ENCODE results near the gene TMEM151B. TPM values are rescaled to one million over a fixed set of nuclear protein-coding genes. Genes with fewer than 3 reads are reported as not detected.

TMEM151B gene
- total RNA-seq, 1 experiment from 2014 or later: 0.20 TPM

DNA sequence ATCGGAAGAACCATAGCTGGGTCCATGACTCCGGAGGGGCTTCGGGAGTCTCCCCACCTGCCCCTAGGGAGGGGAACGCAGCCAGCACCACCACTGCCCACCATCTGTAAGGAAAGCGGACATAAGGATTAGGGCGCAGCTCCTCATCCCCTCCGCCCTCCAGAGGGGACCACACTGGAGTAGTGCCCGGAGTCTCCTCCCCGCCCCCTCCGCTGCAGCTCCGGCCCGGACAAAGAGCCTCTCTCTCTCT is 13.6 kb upstream of the TMEM151B start:
- no peaks in the 10 kb centered on the region for H3K9me3 ChIP-seq
- no peak for DNase-seq
- H3K27me3 ChIP-seq: no peaks in the 10 kb centered on the region
- peaks cover 73% of the 10 kb centered on the region for H3K36me3 ChIP-seq
- peak overlapping the region; percentile 96 for H3K4me3 ChIP-seq

GRCh38 chr6:44257025-44257752 is 13.1 kb upstream of the TMEM151B start, which contains the start of gene SLC35B2:
Gene SLC35B2, minus strand, starts transcription at chr6:44257528. Its CDS starts 118 bp downstream, at chr6:44257410.
- peak within 1 kb of the TSS; percentile 96 for H3K4me3 ChIP-seq
- peak; percentile 98 for DNase-seq
- peaks cover 72% of the 10 kb centered on the region for H3K36me3 ChIP-seq
- H3K27me3 ChIP-seq: no peaks in the 10 kb centered on the region
- no peaks in the 10 kb centered on the region for H3K9me3 ChIP-seq

DNA sequence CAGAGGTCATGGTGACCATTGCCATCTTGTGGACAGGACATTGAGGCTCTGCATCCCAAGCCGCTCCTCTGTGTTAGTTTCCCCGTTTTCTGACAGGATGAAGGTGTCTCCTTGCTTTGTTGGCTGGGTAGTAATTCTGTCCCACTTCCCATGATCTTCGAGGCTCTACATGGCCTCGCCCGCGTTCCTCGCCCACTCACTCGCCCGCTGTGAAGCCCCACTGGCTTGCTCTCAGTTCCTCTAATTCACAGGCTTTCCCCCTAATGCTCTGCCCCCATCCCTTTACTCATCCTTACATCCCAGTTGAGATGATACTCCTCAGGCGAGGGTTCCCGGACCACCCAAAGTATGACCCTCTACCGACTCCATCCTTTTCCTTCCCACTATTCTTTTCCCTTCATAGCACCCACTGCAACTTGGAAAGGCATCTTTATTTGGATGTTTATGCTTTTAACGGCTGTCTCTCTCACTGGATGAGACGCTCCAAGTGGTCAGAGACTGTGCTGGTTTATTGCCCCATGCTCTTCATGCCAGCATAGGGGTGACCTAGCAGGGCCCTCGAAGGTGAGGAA is 12.4 kb upstream of the TMEM151B start:
- H3K36me3 ChIP-seq: peaks cover 67% of the 10 kb centered on the region
- H3K9me3 ChIP-seq: no peaks in the 10 kb centered on the region
- H3K27me3 ChIP-seq: no peaks in the 10 kb centered on the region
- peak overlapping the region; percentile 96 for H3K4me3 ChIP-seq
- DNase-seq: no peak

DNA sequence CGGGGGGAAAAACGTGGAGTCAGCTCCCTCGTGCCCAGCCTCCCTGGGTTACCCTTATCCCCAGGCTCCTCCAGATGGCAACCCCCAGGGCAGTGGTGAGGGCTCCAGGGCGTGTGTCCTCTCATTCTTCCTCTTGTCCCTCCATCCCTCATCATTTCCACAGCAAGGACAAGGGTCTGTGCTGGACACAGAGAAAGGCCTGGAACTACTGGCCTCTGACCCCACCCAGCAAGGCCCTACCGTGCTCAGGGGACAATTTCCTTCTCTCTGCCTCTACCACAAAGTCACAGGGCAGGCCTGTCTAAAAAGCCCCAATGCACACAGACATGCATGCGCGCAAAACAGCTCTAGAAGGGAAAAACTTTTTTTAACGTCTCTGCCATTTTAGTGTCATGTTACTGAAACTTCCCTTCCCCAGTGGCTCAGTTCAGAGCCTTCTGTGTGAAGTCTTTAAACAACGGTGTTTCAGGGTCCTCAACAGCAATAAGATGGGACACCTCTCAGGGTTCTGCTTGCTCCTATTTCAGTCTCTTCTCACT is 11.9 kb upstream of the TMEM151B start:
- H3K4me3 ChIP-seq: no peak overlapping the region
- H3K27me3 ChIP-seq: no peaks in the 10 kb centered on the region
- H3K9me3 ChIP-seq: no peaks in the 10 kb centered on the region
- H3K36me3 ChIP-seq: peaks cover 61% of the 10 kb centered on the region
- DNase-seq: no peak

GRCh38 chr6:44258921-44259320 is 11.3 kb upstream of the TMEM151B start:
- Histone ChIP-seq H3K4me3 (no peak overlapping the region), H3K27me3 (no peaks in the 10 kb centered on the region), H3K36me3 (peaks cover 58% of the 10 kb centered on the region), H3K9me3 (no peaks in the 10 kb centered on the region)
- no peak for DNase-seq

DNA sequence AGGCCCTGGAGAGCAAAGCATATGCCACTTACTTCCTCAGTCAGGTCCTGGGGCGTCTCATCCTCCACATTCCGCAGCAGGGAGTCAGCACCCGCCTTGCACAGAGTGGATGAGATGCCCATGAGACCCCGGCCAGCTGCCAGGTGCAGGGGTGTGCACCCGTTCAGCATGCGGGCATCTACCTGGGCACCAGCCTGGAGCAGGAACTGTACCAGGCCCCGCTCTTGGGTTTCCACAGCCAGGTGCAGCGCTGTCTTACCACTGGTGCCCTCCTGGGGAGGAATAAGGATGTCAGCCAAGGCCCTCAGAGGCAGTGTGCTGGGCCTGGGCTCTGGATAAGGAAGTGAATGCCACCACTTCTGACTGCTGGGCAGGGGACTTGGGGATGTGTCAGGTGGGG is 10.2 kb upstream of the TMEM151B start:
- H3K9me3 ChIP-seq: no peaks in the 10 kb centered on the region
- no peak overlapping the region for H3K4me3 ChIP-seq
- H3K27me3 ChIP-seq: no peaks in the 10 kb centered on the region
- peaks cover 47% of the 10 kb centered on the region for H3K36me3 ChIP-seq
- no peak for DNase-seq

DNA sequence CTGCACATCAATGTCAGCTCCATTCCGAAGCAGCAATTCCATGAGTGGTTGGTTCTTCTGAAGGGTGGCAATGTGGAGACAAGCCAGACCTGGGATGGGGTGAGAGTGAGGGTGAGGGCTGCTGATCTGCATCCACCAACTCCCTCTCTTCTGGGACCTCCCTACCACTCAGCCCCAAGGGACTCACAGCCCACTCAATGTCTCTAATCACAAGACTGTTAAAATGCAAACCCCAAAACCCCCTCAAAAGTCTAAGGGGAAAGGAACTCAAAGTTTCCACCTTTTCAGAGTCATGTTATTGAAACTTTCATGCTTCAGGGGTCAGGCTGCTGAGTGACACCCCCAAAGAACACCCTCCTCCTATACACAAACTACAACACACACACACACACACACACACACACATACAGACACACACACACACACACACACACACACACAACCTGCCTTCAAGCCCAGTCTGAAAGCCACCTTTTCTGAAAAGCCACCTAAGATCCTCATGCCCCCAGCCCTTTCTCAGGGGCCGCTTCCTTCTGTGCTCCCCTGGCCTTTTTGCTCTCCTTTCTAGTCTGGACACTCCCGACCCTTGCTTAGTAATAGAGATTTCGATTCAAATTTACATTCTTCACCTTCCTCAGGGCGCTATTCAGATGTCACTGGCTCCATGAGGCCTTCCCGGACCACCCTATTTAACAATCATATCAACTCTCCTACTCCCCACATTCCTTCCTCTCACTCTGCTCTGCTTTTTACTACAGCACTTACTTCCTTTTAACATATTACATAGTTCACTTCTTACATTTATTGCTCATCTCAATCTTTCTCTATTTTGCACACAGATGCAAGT is 9.6 kb upstream of the TMEM151B start:
- H3K9me3 ChIP-seq: no peaks in the 10 kb centered on the region
- DNase-seq: no peak
- H3K4me3 ChIP-seq: no peak overlapping the region
- peaks cover 40% of the 10 kb centered on the region for H3K36me3 ChIP-seq
- H3K27me3 ChIP-seq: no peaks in the 10 kb centered on the region

GRCh38 chr6:44261581-44261980 is 8.7 kb upstream of the TMEM151B start:
- Histone ChIP-seq H3K36me3 (peaks cover 31% of the 10 kb centered on the region), H3K27me3 (peaks cover under 1% of the 10 kb centered on the region; the same call in 1 of the 2 replicates), H3K9me3 (no peaks in the 10 kb centered on the region), H3K4me3 (no peak overlapping the region)
- DNase-seq: no peak

DNA sequence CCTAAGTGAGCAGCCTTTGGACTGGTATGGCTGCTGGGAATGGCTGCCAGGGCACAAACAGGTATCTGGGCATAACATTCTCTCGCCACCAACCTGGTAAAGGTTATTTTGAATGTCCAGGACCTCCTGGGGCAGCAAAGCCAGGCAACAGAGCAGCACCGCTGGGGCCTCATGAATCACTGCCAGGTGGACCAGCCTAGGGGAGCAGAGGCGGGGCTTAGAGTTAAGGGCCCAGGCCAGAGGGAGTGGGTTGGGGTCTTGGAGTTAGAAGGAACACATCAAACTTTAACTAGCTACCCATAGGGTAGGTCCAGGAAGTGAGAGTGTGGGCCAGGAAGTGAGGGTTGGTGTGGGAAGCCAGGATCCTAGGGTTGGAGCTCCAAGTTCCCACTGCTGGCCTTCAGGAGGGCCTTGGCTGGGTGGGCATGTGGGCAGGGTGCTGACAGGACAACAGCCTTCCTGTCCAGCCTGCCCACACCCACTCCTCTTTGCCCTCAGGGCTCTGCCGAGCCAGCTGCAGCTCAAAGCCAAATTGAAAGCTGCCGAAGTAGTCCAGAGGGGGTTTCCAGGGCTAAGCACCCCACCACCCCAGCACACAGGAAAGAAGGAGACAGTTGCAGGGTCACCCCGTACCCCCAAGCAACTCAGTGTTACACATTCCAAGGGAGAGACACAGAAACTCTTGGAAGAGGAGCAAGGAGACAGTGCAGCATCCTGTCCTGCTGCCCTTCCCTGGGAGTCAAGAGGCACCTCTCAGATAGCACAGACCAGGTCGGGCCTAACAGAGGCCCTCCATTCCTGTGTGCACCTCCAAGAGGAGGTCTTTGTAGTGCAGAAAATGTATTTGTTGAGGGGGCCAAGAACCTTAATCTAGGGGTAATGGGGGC is 7.5 kb upstream of the TMEM151B start:
- no peak for DNase-seq
- H3K4me3 ChIP-seq: no peak overlapping the region

GRCh38 chr6:44263354-44264100 is 6.7 kb upstream of the TMEM151B start:
- no peaks in the 10 kb centered on the region for H3K9me3 ChIP-seq
- peaks cover 8% of the 10 kb centered on the region for H3K27me3 ChIP-seq
- peak; percentile 53 for DNase-seq
- H3K36me3 ChIP-seq: peaks cover 25% of the 10 kb centered on the region
- H3K4me3 ChIP-seq: no peak overlapping the region; the same call in 1 of the 2 replicates

More for the DNA sequence above, 7.5 kb upstream of the TMEM151B start:
- Histone ChIP-seq H3K27me3 (peaks cover 4% of the 10 kb centered on the region), H3K36me3 (peaks cover 25% of the 10 kb centered on the region), H3K9me3 (no peaks in the 10 kb centered on the region)

DNA sequence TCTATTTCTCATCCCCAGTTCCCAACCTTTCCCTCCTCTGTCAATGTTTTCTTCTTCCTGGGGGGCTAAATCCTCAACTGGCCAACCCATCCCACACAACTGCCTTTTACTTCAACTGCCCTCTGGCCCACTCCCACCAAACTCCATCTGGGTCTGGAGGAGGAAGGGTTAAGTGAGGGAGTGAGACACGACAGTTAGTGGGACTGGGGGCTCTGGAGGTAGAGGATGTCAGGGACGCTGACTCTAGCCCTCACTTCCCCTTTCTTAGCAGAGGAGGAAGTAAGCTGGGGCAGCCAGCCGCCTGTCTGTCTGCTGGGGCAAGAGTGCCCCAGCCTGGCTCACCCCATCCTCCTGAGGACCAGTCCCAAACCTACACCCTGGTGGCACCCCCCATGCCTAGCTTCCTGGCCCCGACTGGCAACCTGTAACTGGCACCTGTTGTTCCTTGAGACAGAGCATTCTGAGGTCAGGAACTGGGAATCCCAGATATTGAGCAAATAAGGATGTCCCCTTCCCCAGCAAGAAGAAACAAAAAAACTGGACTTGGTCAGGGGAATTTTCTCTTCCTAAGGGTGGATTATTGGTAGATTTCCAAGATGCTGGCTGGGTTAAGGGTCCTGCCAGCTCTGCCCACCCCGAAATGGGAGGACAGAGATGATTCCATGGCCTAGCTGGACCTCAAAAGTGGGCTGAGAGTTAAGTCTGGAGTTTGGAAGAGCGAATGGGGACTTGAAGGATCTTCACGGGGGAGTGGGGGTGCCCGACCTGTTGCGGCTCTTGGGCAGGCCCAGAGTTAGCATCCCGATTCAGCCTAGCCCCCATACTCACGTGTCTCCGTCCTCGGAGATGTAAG is 5.9 kb upstream of the TMEM151B start:
- H3K36me3 ChIP-seq: peaks cover 22% of the 10 kb centered on the region
- no peaks in the 10 kb centered on the region for H3K9me3 ChIP-seq
- H3K27me3 ChIP-seq: peaks cover 17% of the 10 kb centered on the region
- peak overlapping the region; percentile 72 for H3K4me3 ChIP-seq
- no peak for DNase-seq

DNA sequence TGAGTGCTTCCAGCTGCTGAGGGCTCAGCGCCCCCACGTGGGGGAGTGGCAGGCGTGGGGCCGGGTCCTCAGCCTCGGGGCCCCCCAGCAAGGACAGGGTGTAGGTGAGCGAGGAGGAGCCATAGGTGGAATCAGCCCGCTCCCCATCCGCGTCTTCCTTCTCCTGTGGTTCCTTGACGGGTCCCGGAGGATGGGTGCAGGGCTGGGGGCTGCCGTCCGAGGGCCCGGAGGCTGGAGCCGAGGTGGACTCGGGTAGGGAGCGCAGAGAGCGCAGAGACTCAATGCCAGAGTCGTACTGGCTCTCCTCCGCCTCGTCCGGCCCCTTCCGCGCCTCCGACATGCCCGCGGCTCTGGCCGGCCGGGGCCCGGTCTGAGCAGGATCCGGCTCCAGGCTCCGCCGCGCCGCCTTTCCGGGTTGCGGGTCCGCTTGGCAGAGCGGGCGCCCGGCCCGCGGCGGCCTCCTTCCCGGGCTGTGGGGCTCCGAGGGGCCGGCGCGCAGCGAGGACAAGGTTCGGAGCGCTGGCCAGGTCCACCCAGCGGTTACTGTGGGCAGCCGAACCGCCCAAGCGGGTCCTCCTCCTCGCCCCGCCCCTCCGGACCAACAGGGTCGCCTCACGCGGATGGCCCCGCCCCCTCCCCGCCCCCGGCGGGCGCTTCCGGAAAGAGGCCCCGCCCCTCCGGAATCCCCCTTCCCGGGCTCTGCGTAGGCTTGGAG is 5.1 kb upstream of the TMEM151B start, which contains the start of gene NFKBIE:
Gene NFKBIE, minus strand, starts transcription at position 545 of the 715 bp plus-strand sequence. Its CDS starts 205 bp downstream, at position 340.
- H3K27me3 ChIP-seq: peaks cover 25% of the 10 kb centered on the region
- no peaks in the 10 kb centered on the region for H3K9me3 ChIP-seq
- peak within 1 kb of the TSS; percentile 72 for H3K4me3 ChIP-seq
- DNase-seq: peak; percentile 100
- H3K36me3 ChIP-seq: peaks cover 16% of the 10 kb centered on the region

GRCh38 chr6:44265722-44266233 is 4.5 kb upstream of the TMEM151B start:
- H3K36me3 ChIP-seq: peaks cover 15% of the 10 kb centered on the region
- H3K4me3 ChIP-seq: peak overlapping the region; percentile 72
- no peaks in the 10 kb centered on the region for H3K9me3 ChIP-seq
- no peak for DNase-seq
- peaks cover 25% of the 10 kb centered on the region for H3K27me3 ChIP-seq

- Histone ChIP-seq H3K27me3 (peaks cover 29% of the 10 kb centered on the region), H3K9me3 (no peaks in the 10 kb centered on the region), H3K36me3 (peaks cover 10% of the 10 kb centered on the region), H3K4me3 (no peak overlapping the region)
- no peak for DNase-seq
Observed at GRCh38 chr6:44266347-44266746, 3.9 kb upstream of the TMEM151B start.
